HG03159 (cell line): ENCODE results near the gene ALPI.
"Not testable (repeated sequence)": the region's sequence is repeated elsewhere in the genome, so short reads cannot be mapped to it uniquely, and the experiment has no call there.

Source experiments
- ATAC-seq: cut with Tn5 transposase; IDR thresholded peaks from one replicate; pipeline ENCODE4 v1.9.1; 2021; ENCODE audit warnings: mild to moderate bottlenecking, moderate library complexity; ENCODE audit not compliant: unreplicated experiment

Gene ALPI

DNA sequence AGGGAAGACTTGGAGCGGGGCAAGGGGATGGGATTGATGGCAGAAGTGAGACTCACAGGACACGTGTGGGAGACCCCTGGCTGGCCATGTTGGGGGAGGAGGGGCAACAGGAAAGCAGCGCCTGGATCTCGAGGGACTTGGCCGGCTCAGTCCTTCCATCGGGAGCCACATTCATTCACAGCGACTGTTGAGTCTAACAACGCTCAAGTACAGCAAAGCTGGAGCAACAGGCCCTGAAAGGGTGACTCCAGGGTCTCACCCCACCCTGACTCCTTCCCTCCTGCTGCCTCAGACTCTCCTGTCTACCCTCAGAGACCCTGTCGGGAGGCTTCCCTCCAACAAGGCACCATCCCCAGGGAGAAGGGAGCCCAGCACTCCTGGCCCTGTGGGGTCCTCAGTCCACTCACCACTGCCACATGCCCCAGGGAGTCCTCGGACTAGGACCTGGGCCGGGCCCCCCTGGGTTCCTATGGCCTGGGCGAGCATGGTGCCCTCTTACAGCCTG lies 14.8 kb upstream of the ALPI start:
- no peak for ATAC-seq

GRCh38 chr2:232441922-232442321 lies 14.0 kb upstream of the ALPI start:
- ATAC-seq: not testable (repeated sequence)

DNA sequence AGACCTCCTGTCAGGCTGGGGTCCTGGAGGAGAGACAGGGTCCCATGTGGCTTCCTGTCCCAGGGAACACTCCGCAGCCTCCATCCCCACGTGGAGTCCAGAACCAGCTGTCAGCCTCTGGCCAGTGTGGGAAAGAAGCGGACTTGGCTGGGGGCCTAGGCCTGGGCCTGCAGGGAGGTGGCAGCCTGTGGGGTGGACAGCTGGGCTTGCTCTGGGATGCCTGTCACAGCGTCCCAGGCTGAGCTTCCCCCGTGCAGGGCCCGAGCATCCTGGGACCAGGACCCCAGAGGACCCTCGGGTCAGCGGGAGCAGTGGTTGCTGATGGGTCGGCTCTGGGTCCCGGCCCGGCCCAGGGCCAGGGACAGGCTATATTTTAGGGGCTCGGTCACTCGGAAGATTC lies 13.5 kb upstream of the ALPI start:
- ATAC-seq: not testable (repeated sequence)

DNA sequence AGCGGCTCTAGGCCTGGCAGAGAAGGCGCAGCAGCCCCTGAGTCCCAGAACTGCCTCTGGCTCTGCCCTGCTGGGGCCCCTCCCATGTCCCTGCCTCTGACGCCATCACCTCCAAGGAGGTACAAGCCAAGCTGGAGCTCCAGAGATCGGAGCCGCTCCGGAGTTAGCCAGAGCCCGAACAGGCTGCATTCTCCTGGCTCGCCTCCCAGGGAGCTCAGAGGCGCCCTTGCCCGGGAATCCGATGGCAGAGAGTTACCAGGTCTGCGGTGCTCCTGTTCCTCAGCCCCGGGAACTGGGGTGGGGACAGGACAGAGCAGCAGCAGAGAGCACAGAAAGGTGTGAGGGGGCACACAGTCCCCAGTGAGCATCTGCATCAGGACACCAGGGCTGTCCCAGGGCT lies 12.9 kb upstream of the ALPI start:
- not testable (repeated sequence) for ATAC-seq

DNA sequence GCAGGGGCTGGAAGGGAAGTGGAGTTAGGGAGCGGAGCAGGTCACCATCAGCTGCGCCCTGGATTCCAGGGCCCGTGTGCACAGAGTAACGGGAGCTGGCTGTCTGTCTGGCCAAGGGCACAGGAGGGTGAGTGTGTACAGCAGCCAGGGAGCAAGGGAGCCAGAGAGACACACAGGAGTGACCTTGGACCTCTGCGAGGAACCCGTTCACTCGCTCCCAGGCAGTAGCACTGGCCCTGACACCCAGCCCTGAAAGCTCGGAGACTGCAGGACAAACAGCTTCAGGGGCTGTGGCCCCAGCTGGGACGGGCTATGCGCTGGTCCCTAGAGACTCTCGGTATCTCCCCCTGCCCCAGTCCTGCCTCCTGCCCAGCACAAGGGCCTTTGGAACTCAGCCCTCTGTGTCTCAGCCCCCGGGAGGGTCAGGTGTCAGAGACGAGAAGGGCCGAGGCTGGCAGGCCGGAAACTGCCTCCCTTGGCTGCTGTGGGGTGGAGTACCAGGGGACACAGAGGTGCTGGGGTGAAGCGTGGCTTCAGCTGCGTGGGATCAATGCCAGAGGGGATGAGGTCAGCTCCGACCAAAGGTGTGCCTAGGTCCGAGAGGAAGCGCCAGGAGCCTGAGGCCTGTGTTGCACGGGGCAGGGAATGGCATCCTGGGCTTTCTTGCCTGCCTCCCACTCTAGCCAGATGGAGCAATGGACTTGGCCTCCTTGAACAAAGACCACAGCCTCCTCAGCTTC lies 12.1 kb upstream of the ALPI start:
- not testable (repeated sequence) for ATAC-seq

GRCh38 chr2:232444409-232445148 lies 11.4 kb upstream of the ALPI start:
- ATAC-seq: no peak

- ATAC-seq: not testable (repeated sequence)
These were observed 10.6 kb upstream of the ALPI start for GRCh38 chr2:232445149-232445885.

DNA sequence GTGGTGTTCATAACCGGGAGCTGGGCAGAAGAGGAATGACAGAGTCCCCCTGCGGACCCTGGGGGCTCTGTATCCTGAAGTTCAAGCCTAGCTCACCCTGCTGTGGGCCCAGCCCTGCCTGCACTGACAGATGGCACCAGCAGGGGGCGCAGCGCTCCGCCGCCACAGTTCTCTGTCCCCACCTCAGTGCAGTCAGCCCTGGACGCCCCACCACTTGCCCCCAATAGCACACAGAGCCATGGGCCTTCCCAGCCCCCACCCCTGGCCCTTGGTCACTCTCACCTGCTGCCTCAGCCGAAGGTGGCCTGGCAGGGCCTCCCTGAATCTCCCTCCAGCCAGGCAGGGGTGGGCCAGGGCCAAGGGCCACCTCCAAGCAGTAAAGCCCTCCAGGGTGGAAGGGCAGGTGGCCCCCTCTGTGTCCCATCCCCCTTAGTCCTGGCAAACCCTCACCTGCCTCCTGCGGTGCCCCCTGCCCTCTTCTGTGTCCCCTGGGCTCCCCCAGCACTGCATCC lies 9.6 kb upstream of the ALPI start:
- ATAC-seq: not testable (repeated sequence)

- no peak for ATAC-seq
These were observed 8.8 kb upstream of the ALPI start for GRCh38 chr2:232447091-232447620.

GRCh38 chr2:232447638-232448303 lies 8.2 kb upstream of the ALPI start:
- ATAC-seq: no peak

- ATAC-seq: no peak
These were observed 7.7 kb upstream of the ALPI start for GRCh38 chr2:232448304-232448690.

DNA sequence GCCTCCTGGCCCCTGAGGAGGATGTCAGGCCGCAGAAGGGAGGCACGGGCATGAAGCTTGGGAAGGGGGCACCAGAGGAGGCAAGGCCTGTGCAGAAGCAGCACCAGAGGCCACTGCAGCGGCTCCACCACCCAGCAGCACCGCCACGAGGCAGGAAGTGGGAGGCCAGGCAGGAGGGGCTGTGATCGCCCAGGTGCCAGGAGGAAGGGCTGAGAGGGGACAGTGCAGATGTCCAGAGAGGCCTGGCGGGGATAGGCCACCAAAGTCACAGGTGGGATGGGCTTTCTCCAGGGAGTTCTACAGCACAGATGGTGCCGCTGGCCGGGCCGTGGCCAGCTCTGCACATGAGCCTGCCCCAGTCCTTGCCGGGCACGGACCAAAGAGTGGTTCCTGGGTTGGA lies 6.0 kb upstream of the ALPI start:
- ATAC-seq: no peak

DNA sequence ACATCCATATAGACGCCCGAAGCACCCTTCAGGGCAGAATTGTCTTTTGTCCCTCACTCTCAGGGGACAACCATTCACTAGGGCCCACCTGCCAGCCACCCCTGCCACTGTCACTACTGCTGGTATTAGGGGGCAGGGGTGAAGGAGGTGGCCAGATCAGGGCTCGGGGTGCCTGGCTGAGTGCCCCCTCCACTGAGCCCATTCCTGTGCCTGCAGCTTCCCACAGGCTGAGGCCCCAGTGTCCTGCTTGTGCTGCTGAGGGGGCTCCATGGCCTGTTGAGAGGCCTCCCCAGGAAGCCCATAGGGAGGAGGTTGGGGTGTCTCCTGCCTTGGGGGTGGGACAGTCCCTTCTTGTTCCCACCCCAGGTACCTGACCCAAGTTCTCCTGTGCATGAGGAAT lies 4.3 kb upstream of the ALPI start:
- ATAC-seq: not testable (repeated sequence)

- no peak for ATAC-seq
These were observed 1.3 kb upstream of the ALPI start for GRCh38 chr2:232454630-232455029.

DNA sequence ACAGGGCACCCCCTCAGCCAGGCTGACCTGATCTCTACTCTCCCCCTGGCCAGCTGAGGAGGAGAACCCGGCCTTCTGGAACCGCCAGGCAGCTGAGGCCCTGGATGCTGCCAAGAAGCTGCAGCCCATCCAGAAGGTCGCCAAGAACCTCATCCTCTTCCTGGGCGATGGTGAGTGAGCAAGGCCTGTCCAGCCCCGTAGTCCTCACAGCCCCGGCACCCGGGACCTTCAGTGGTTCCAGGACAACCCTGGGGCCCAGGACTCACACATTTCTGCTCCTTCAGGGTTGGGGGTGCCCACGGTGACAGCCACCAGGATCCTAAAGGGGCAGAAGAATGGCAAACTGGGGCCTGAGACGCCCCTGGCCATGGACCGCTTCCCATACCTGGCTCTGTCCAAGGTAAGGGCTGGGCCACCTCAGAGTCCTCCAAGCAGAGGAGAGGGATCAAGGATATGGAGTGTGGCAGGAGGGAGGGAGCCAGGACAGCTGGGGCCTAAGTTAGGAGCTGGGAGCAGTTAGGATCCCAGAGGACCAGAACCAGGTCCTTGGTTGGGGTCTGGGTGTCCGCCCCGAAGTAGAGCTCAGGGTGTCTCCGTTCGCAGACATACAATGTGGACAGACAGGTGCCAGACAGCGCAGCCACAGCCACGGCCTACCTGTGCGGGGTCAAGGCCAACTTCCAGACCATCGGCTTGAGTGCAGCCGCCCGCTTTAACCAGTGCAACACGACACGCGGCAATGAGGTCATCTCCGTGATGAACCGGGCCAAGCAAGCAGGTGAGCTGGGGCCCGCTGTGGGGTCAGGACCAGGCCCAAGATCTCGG lies 555 bp downstream of the ALPI start:
- ATAC-seq: no peak

DNA sequence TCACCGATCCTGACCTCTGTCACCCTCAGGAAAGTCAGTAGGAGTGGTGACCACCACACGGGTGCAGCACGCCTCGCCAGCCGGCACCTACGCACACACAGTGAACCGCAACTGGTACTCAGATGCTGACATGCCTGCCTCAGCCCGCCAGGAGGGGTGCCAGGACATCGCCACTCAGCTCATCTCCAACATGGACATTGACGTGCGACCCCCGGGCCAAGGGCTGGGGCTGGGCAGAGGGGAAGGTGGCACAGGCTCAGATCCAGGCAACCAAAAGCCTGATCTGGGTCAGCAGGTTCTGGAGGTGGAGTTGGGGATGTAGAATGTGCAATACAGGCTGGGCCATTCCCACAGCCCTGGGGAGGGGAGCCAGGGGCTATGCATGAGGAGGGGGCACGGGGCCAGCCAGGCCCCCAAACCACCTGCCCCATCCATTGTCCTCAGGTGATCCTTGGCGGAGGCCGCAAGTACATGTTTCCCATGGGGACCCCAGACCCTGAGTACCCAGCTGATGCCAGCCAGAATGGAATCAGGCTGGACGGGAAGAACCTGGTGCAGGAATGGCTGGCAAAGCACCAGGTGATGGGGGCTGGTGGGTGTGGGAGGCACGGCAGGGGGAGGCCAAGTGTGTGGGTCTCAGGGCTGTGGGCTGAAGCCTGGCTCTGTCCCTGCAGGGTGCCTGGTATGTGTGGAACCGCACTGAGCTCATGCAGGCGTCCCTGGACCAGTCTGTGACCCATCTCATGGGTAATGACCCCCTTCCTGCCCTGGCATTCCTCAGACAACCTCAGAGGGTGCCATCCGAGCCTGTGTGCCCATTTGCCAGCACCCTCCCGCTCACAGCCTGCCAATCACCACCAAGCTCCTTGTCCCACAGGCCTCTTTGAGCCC lies 1.4 kb downstream of the ALPI start:
- ATAC-seq: no peak

GRCh38 chr2:232458051-232458660 lies 2.2 kb downstream of the ALPI start:
- ATAC-seq: no peak
